ENCODE measurements around the gene SYT5. TPM values are rescaled to one million over a fixed set of nuclear protein-coding genes. Genes with fewer than 3 reads are reported as not detected.
A peak's percentile ranks its signal among the peaks of the same experiment; 100 is the strongest.

Gene SYT5
- total and polyA plus RNA-seq, 10 of the 15 experiments (the other 5 are each of a cell fraction or from before 2014, with no cell fraction given) = 0.04 to 0.79 (median 0.26) TPM; not detected in 7

GRCh38 chr19:55165952-55166529 is 14.0 kb downstream of the SYT5 start (continued):
- TF ChIP-seq FOS (IDR thresholded peaks at IDR 0.05; ENCODE audit: borderline replicate concordance, extremely low read depth, insufficient read length) (no peak), POLR2AphosphoS5 (IDR thresholded peaks at IDR 0.05; ENCODE audit: low read length) (no peak), SIX5 (IDR thresholded peaks at IDR 0.05; ENCODE audit: low read depth, low read length, severe bottlenecking) (peak; percentile 67), NFIC (IDR thresholded peaks at IDR 0.05; ENCODE audit: low read depth, low read length) (no peak), CTCF (IDR thresholded peaks at IDR 0.05 in 2 of 3, conservative IDR thresholded peaks at IDR 0.05 in 1 of 3; ENCODE audit: control insufficient read depth in 2 of 3, extremely low read depth in 1 of 3, insufficient read depth in 1 of 3, low read depth in 3 of 3, low read length in 3 of 3) (peak; percentile 13 to 41 (median 27); a peak in 4 of 6 replicates)

- POLR2A ChIA-PET = no interaction called here
Observed at GRCh38 chr19:55161571-55162322, 18.3 kb downstream of the SYT5 start.

More at GRCh38 chr19:55161571-55162322, 18.3 kb downstream of the SYT5 start:
- DNase-seq (ENCODE audit: low read depth, low spot score) = no peak
- no peak for TF ChIP-seq MEF2A (IDR thresholded peaks at IDR 0.05; ENCODE audit: insufficient read depth, low read depth, low read length)
- no peak for TF ChIP-seq PRDM15 (CRISPR knock-in tag; IDR thresholded peaks at IDR 0.05)
- no peak for TF ChIP-seq NR2C1 (IDR thresholded peaks at IDR 0.05)
- no peak for TF ChIP-seq HDAC6 (IDR thresholded peaks at IDR 0.05; ENCODE audit: unreplicated experiment)
- no peak for TF ChIP-seq BACH1 (IDR thresholded peaks at IDR 0.05; ENCODE audit: borderline replicate concordance)
- SMC1A ChIA-PET (ENCODE audit: uncharacterized antibody, unreplicated experiment) = interaction anchor here (1.0 kb wide), 1 partner anchor 21 kb away, joined by 3 read pairs; no protein-coding TSS in a partner anchor
- no peak overlapping the region for H2AFZ ChIP-seq (ENCODE audit: control insufficient read depth, low read depth, low read length)
- no peak overlapping the region for H3K4me2 ChIP-seq (ENCODE audit: control insufficient read depth, insufficient read depth)
- H3K4me1 ChIP-seq (ENCODE audit: control insufficient read depth, insufficient read depth, low read length) = no peaks in the 10 kb centered on the region
- no peaks in the 10 kb centered on the region for H3K36me3 ChIP-seq (ENCODE audit: control insufficient read depth in 2 of 2, insufficient read depth in 2 of 2, low read length in 1 of 2)
- intact Hi-C loops (cut with micrococcal nuclease; ENCODE audit: unreplicated experiment) = loop anchor here (5.0 kb wide), 1 partner anchor 279 kb away; no protein-coding TSS in a partner anchor
- RAD21 ChIA-PET (ENCODE audit: unreplicated experiment) = no interaction called here
- FAIRE-seq = no peak
- H3K27ac ChIP-seq (ENCODE audit: control insufficient read depth, insufficient read depth) = no peak overlapping the region
- 63% methylated on average over 59 of the region's 61 CpGs for WGBS (ENCODE audit: insufficient coverage, insufficient replicate concordance, low lambda C conversion rate, missing lambda C conversion rate)
- no peak overlapping the region for H3K9ac ChIP-seq (ENCODE audit: control insufficient read depth, insufficient read depth, low read length)
- no peak for ATAC-seq
- no peaks in the 10 kb centered on the region for H4K20me1 ChIP-seq (ENCODE audit: control insufficient read depth, insufficient read depth)
- H3K79me2 ChIP-seq (ENCODE audit: control insufficient read depth, insufficient read depth, low read length) = no peaks in the 10 kb centered on the region
- no peak overlapping the region for H3K4me3 ChIP-seq
- in situ Hi-C loops (cut with MboI) = no loop called here
- no TSS peak for BruUV-seq (replicated peaks)
- CTCF ChIA-PET = interaction anchor here (1.6 to 2.7 kb wide), 2 partner anchors 18 to 281 kb away, joined by 6 to 12 read pairs; no protein-coding TSS in a partner anchor
- peaks cover 0 to 1% of the 10 kb centered on the region in 2 experiments; a peak in 2 of 4 replicates for H3K27me3 ChIP-seq (replicated peaks in 1 of 2; ENCODE audit: control insufficient read depth in 2 of 2, insufficient read depth in 2 of 2, low read length in 1 of 2)
- H3K9me3 ChIP-seq (replicated peaks; ENCODE audit: control insufficient read depth, insufficient read depth, low read length) = no peaks in the 10 kb centered on the region; the same call in 2 of the 3 replicates
